Hepatocyte (in vitro differentiated cells): ENCODE measurements around the gene RARA. TPM values are rescaled to one million over a fixed set of nuclear protein-coding genes. Genes with fewer than 3 reads are reported as not detected.

ENCODE experiments used
- DNase-seq: peaks from one replicate; pipeline ENCODE4 v3.0.0-alpha.2; 2016; ENCODE audit warnings: low spot score
- H2AFZ ChIP-seq: fragments of 200-600 bp; sonication (generic); 2 replicates; pipeline ENCODE4 v1.6.0; 2016; ENCODE audit warnings: antibody characterized with exemption, mild to moderate bottlenecking
- H3K27ac ChIP-seq: fragments of 200-600 bp; sonication (generic); 2 replicates; pipeline ENCODE4 v1.5.1; 2016; ENCODE audit warnings: mild to moderate bottlenecking
- H3K27me3 ChIP-seq: fragments of 200-600 bp; sonication (generic); 2 replicates; pipeline ENCODE4 v1.6.1; 2016
- H3K36me3 ChIP-seq: fragments of 200-600 bp; sonication (generic); replicated peaks from 2 replicates; pipeline ENCODE4 v1.5.1; 2016; ENCODE audit warnings: low read depth; ENCODE audit not compliant: insufficient read depth
- H3K4me1 ChIP-seq: fragments of 200-600 bp; sonication (generic); 2 replicates; pipeline ENCODE4 v1.5.1; 2016; ENCODE audit warnings: mild to moderate bottlenecking, moderate library complexity; ENCODE audit not compliant: insufficient read depth
- H3K4me2 ChIP-seq: fragments of 200-600 bp; sonication (generic); 2 replicates; pipeline ENCODE4 v1.6.0; 2016
- H3K4me3 ChIP-seq: fragments of 200-600 bp; sonication (generic); 2 replicates; pipeline ENCODE4 v1.5.1; 2016; ENCODE audit warnings: mild to moderate bottlenecking
- H3K79me2 ChIP-seq: fragments of 200-600 bp; sonication (generic); 2 replicates; pipeline ENCODE4 v1.6.0; 2017; ENCODE audit warnings: mild to moderate bottlenecking
- H3K9me2 ChIP-seq: fragments of 200-600 bp; sonication (generic); replicated peaks from 2 replicates; pipeline ENCODE4 v1.6.0; 2017; ENCODE audit warnings: mild to moderate bottlenecking; ENCODE audit not compliant: insufficient read depth
- H3K9me3 ChIP-seq: fragments of 200-600 bp; sonication (generic); 2 replicates; pipeline ENCODE4 v1.5.1; 2016; ENCODE audit warnings: low read depth, mild to moderate bottlenecking
- H4K20me1 ChIP-seq: fragments of 200-600 bp; sonication (generic); 2 replicates; pipeline ENCODE4 v1.6.0; 2016; ENCODE audit warnings: mild to moderate bottlenecking; ENCODE audit not compliant: insufficient read depth, poor library complexity, severe bottlenecking
- CTCF ChIP-seq: fragments of 200-600 bp; sonication (generic); IDR thresholded peaks from 2 replicates; pipeline ENCODE4 v1.5.1; 2016; ENCODE audit warnings: antibody characterized with exemption, mild to moderate bottlenecking; ENCODE audit not compliant: poor library complexity
- EZH2 ChIP-seq: fragments of 200-600 bp; sonication (generic); IDR thresholded peaks from 2 replicates; pipeline ENCODE4 v1.6.1; 2016; ENCODE audit warnings: antibody characterized with exemption, mild to moderate bottlenecking, borderline replicate concordance
- EZH2phosphoT487 ChIP-seq: fragments of 200-600 bp; sonication (generic); IDR thresholded peaks from one replicate; pipeline ENCODE4 v1.6.1; 2018; ENCODE audit warnings: antibody characterized with exemption, mild to moderate bottlenecking, low read depth, moderate library complexity; ENCODE audit not compliant: unreplicated experiment, severe bottlenecking
- WGBS: methylation state at CpG from one replicate; pipeline ENCODE4 v1.1.6; 2016; ENCODE audit warnings: low lambda C conversion rate; ENCODE audit errors: missing lambda C conversion rate; 5-methylcytosine and 5-hydroxymethylcytosine counted together
- polyA plus RNA-seq: library from polyadenylated mRNA; unstranded; fragments of >200 nt; fragmentation: Nextera tagmentation; extraction: Ambion mirVana; gene quantifications from 2 replicates; pipeline ENCODE4 v1.2.1, GENCODE V29; 2016
- total RNA-seq: library from RNA; depleted of rRNA; stranded (reverse); fragments of >200 nt; gene quantifications from 2 replicates; pipeline ENCODE4 v1.2.3, GENCODE V29; 2014

Gene RARA
- total and polyA plus RNA-seq, 2 experiments from 2014 or later, result 30.0 to 33.1 TPM

GRCh38 chr17:40290629-40291280 lies 18.2 kb upstream of the RARA start:
- Histone ChIP-seq H3K4me1 (no peaks in the 10 kb centered on the region), H4K20me1 (no peaks in the 10 kb centered on the region), H3K36me3 (no peaks in the 10 kb centered on the region), H3K9me2 (no peaks in the 10 kb centered on the region), H3K4me2 (no peak overlapping the region), H3K79me2 (peaks cover 7% of the 10 kb centered on the region), H3K27me3 (no peaks in the 10 kb centered on the region), H3K4me3 (no peak overlapping the region), H2AFZ (no peak overlapping the region), H3K27ac (no peak overlapping the region), H3K9me3 (no peaks in the 10 kb centered on the region)
- DNase-seq, result peak; percentile 86
- no peak for TF ChIP-seq EZH2phosphoT487
- no peak for TF ChIP-seq EZH2
- peak; percentile 73 for TF ChIP-seq CTCF
- 58% methylated on average over 4 of the region's 4 CpGs for WGBS

GRCh38 chr17:40291281-40291664 lies 17.7 kb upstream of the RARA start:
- Histone ChIP-seq H4K20me1 (no peaks in the 10 kb centered on the region), H3K36me3 (no peaks in the 10 kb centered on the region), H3K4me2 (no peak overlapping the region), H3K4me3 (no peak overlapping the region), H3K27ac (no peak overlapping the region), H3K27me3 (no peaks in the 10 kb centered on the region), H3K4me1 (no peaks in the 10 kb centered on the region), H3K9me3 (no peaks in the 10 kb centered on the region), H3K79me2 (peaks cover 7% of the 10 kb centered on the region), H2AFZ (no peak overlapping the region), H3K9me2 (no peaks in the 10 kb centered on the region)
- WGBS, result 98% methylated on average over 2 of the region's 2 CpGs
- TF ChIP-seq CTCF, result no peak
- TF ChIP-seq EZH2phosphoT487, result no peak
- no peak for TF ChIP-seq EZH2
- DNase-seq, result no peak

DNA sequence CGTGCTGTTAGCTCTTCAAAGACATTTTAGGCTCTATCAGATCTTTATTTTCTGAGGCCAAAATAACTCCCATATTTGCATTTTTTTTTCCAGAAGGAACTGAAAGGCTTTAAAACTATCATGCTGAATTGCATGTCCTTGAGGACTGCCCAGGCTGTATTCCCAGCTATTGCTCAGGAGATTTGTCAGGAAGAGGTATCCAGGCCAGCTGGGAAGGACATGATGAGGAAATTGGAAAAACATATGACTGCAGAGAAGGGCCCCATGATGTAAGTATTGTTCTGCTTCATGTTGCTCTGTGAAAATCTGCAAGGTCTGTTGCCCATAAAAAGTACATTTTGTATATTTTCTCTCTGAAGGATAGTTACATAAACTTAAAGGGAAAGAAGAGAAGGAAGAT lies 15.6 kb upstream of the RARA start:
- Histone ChIP-seq H3K4me2 (no peak overlapping the region), H3K4me3 (no peak overlapping the region), H3K9me2 (no peaks in the 10 kb centered on the region), H3K9me3 (no peaks in the 10 kb centered on the region), H3K4me1 (no peaks in the 10 kb centered on the region), H3K27ac (peak overlapping the region; percentile 10), H4K20me1 (no peaks in the 10 kb centered on the region), H2AFZ (no peak overlapping the region), H3K79me2 (peaks cover 7% of the 10 kb centered on the region), H3K27me3 (no peaks in the 10 kb centered on the region), H3K36me3 (no peaks in the 10 kb centered on the region)
- no peak for TF ChIP-seq EZH2
- TF ChIP-seq EZH2phosphoT487, result no peak
- no peak for TF ChIP-seq CTCF
- no peak for DNase-seq
- WGBS, result 94% methylated on average over 1 of the region's 1 CpG
